Mesenteric fat pad (tissue), 1 donor: ENCODE data around the gene ANKFY1. TPM values are rescaled to one million over a fixed set of nuclear protein-coding genes. Genes with fewer than 3 reads are reported as not detected.
A peak's percentile ranks its signal among the peaks of the same experiment; 100 is the strongest.

Experiments
- DNase-seq: peaks from one replicate; pipeline ENCODE4 v3.0.0-alpha.2; 2020; ENCODE audit warnings: low spot score
- long read RNA-seq: library from polyadenylated mRNA; unstranded; transcript quantifications from one replicate; pipeline ENCODE4 v2.0.0, GENCODE V29; 2020
- total RNA-seq: library from RNA; stranded (reverse); fragmentation: NEBNext Ultra II Directional; extraction: Animal tissue kit (Norgen Biotek cat#: 25700); gene quantifications from one replicate; pipeline ENCODE4 v1.2.1, GENCODE V29; 2021
- donor health status: DM: yes; HTN: yes; CAD: no.

ANKFY1 gene, protein sequence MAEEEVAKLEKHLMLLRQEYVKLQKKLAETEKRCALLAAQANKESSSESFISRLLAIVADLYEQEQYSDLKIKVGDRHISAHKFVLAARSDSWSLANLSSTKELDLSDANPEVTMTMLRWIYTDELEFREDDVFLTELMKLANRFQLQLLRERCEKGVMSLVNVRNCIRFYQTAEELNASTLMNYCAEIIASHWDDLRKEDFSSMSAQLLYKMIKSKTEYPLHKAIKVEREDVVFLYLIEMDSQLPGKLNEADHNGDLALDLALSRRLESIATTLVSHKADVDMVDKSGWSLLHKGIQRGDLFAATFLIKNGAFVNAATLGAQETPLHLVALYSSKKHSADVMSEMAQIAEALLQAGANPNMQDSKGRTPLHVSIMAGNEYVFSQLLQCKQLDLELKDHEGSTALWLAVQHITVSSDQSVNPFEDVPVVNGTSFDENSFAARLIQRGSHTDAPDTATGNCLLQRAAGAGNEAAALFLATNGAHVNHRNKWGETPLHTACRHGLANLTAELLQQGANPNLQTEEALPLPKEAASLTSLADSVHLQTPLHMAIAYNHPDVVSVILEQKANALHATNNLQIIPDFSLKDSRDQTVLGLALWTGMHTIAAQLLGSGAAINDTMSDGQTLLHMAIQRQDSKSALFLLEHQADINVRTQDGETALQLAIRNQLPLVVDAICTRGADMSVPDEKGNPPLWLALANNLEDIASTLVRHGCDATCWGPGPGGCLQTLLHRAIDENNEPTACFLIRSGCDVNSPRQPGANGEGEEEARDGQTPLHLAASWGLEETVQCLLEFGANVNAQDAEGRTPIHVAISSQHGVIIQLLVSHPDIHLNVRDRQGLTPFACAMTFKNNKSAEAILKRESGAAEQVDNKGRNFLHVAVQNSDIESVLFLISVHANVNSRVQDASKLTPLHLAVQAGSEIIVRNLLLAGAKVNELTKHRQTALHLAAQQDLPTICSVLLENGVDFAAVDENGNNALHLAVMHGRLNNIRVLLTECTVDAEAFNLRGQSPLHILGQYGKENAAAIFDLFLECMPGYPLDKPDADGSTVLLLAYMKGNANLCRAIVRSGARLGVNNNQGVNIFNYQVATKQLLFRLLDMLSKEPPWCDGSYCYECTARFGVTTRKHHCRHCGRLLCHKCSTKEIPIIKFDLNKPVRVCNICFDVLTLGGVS
- 51.8 TPM for total RNA-seq
- long read RNA-seq, partial matches to known transcripts, result 2 of 10 reads
- long read RNA-seq, other reads (novel, unspliced or antisense), result 8 of 10 reads

DNA sequence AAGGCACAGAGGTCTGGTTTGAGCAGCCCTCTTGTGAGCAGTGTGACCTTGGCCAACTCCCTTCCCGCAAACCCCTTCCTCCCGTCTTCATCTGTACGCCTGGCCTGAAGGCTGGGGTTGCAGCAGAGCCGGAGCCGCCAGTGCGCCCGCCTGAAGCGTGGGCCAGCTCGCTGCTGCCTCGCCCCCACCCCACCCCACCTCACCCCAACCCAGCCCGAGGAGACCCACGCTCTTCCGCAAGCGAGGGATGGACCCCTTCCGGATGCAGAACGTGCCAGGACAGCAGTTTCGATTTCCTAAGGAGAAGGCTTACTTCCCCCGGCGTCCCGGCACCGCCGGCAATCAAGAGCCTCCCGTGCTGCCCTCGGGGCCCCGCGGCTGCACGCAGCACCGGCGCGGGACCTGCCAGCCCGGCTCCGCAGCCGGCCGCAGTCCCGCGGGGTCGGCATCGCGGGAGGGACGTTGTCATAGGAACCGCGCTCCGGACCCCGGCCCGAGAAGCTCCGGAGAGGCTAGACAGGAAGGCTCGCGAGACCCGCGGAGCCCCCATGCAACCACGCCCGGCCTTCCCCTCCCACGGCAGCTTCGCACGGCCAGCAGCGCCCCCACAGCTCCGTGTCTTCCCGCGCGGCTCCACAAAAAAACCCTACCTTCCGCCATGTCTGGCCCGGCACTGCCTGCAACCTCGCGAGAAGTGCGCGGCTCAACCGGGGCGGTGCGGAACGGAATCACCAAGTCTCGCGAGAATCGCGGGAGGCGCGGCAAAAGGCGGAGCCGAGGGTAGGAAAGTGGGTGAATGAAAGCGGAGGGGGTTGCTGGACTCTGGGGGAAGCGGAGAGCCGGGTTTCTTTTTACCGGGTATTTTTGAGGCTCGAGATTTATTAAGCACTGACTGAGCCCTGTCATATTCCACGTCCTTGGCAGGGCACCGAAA is at the start of gene ANKFY1:
ANKFY1 (minus strand) TSS at position 698 of the 934 bp plus-strand sequence; CDS start at position 660, 38 bp downstream.
- DNase-seq, result peak; percentile 99

DNA sequence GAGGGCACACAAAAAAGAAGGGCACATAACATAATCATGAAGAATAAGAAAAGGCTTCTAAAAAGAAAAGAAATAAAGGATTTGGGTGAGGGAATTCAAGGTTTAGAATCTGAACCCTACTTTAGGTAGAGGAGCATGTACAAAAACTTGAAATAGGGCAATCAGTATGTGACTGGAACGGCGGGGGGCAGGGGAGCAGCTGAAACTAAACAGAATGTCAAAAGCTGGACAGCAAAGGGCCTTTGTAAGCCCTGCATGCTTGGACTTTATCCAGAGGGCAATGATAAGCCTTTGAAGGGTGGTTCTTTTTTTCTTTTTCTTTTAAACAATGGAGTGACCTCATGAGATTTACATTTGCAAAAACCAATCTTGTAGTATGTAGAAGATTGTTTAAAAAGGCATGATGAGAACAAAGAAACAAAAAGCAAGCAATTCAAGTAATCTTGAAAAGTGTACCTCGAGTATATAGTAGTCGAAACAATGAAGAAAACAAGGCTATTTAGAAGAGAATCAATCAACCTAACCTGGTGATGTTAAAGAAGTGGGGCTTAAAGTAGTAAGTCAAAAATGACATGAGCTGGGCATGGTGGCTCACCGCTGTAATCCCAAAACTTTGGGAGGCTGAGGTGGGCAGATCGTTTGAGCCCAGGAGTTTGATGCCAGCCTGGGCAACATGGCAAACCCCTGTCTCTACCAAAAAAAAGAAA is 46.7 kb upstream of the ANKFY1 start:
- no peak for DNase-seq

DNA sequence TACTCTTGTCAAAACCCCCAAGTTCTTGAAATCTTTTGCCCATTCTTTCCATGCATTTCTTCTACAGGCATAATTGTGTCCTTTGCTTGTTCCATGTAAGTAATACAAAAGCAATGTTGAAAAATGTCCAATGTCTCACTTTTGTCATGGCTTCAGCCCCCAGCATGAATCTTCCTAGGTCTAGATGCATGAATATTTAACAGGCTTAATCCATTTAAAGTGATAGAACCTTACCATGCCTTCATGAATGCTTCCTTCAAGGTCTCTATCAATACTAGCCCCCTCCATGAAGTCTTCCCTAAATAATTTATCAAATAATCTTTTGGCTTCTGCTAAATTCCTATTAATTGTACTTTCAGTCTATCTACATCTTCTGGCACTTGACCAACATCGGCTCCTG is 46.1 kb upstream of the ANKFY1 start:
- DNase-seq, result no peak

DNA sequence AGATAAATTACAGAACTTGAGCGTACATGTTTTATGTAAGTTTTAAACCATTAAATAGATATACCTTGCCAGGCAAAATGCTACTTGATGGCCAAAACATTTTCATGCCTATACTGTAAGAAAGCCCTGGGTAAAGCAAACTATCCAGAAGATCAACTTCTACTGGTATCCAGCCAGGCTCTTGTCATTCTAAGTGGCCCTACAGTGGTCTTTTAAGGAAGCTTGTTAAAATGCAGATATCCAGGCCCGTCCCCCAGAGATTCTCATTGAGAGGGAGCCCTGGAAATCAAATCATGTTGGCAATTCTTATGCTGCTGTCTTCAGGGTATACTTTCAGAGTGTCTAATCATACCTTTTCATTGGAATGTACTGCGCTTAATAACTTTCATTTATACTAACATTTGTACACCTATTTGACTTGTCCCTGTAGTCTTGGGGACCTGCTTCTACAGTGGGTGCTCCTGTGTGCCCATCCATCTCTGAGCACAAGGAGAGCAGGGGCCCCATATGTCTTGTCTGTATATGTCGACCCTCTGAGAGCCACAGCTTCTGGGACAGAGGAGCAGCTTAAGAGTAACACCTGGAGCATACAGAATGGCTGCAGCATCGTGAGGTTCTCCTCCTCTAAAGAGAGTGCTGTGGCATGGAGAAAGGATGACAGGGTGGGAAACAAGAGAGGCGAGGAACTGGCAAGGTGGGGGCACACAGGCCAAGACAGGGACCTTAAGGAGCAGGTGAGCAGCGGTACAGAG is 43.6 kb upstream of the ANKFY1 start:
- DNase-seq, result no peak

DNA sequence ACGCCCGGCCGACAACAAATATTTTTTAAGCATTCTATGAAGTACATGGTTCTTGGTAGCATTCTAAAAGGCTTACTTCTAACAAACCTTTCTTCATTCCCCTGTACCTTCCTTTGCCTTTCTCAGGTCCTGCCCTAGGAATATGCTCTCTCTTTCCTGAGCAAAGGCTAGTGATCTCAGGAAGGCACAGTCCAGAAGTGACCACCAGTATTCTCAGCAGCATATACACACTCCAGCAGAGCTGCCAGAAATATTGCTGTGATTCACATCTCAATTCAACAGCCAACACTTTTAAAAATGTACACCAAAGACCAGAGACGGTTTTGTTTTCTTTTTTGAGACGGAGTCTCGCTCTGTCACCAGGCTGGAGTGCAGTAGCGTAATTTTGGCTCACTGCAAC is 41.4 kb upstream of the ANKFY1 start:
- no peak for DNase-seq

DNA sequence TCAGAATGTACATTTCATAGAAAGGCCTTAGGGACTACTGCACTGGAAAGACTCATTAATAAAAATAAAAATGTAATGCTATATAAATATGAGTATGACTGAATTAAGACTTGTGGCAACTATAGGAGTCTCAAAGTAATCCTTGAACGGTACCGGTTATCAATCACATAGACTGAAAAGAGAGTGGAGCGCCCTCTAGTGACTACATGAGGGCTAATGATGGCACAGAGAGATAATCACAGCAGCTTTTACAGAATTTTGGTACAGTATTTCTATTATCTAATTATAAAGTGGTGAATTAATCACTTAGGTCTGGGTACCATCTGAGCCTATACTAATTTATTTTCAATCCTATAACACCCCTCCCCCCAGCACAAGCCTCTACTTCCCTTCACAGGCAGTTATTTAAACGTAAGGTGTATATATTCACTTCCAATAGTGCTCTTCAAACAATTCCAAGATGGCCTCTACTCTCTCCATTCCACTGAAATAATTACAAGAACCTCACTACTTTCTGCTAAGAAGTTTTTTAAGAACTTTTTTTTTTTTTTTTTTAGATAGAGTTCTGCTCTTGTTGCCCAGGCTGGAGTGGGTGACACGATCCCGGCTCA is 40.7 kb upstream of the ANKFY1 start:
- DNase-seq, result no peak

DNA sequence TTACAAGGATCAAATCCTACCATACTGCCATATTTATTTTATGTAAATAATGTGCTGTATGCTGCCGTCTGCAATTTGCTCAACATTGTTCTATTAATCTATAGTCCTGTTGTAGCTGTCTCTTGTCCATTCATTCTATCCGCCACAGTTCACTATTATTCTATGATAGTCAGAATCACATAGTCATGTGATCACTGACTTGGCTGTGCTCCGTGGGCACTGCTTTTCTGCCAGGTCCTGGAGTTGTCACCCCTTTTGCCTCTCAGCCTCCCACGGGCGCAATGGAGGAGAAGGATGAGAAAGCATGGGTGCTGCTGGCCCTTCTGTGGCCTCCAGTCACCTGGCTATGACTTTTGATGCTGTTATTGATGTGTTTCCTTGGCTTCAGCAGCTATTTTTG is 37.3 kb upstream of the ANKFY1 start:
- no peak for DNase-seq

DNA sequence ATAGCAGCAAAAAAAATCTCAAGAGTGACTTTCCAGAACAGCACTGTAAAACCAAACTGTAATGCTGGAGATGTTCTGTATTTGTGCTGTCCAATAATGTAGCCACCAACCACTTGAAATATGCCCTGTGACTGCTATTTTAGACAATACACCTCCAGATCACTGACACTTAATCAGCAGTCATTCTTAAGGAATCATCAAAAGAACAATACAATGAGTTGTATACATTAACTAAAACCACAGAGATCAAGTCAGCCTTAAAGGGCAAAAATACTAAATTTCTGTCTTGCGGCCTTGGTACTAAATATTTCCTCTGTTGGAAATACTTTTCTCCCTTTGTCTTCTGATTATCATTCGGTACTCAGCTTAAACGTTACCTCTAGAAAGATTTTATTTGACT is 33.6 kb upstream of the ANKFY1 start:
- DNase-seq, result no peak

DNA sequence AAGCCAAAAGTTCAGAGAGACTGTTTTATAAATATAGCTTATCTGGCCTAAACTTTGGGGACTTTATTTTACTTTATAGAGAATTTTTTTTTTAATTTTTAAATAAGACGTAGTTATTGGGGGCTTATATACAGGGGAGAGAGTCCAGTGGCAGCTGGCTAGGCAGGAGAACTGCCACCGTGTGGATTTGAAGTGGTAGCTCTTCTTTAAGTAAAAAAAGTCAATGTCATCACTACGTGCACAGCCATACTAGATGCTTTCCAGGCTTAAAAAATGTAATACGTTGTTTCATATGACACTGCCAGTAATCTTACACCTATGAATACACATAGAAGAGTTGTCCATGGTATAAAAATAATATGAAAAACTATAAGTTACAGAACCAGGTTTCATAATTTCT is 31.9 kb upstream of the ANKFY1 start:
- no peak for DNase-seq

DNA sequence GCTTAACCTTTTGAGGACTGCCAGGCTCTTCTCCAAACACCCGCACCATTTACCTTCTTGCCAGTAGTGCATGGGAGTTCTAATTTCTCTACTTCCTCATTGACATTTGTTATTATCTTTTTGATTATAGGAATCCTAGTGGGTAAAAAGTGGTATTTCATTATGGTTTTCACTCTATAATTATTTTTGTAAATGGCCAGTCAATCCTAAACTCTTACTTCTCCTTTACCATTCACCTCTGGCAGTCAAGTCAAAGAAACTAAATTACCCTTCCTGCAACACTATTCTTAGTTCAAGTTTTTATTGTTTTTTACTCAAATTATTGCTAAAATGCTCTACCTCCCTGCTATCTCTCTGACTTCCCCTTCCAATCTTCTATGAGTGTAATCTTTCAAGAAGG is 29.8 kb upstream of the ANKFY1 start:
- no peak for DNase-seq

DNA sequence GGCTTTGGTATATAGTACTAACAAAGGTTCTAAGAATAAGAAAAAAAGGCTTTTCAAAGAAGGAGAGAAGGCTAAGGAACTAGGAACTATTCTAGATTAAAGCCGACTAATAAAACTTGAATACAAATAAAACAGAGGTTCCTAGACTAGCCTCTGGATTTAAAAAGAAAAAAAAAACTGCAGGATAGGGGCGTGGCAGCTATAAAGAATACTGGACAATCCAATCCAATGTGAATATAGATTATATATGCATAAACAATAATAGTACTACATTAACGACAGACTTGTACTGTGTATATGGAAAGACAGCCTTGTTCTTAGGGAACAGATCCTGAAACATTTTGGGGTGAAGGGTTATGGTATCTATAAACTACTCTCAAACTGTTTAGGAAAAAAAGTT is 23.9 kb upstream of the ANKFY1 start:
- no peak for DNase-seq

DNA sequence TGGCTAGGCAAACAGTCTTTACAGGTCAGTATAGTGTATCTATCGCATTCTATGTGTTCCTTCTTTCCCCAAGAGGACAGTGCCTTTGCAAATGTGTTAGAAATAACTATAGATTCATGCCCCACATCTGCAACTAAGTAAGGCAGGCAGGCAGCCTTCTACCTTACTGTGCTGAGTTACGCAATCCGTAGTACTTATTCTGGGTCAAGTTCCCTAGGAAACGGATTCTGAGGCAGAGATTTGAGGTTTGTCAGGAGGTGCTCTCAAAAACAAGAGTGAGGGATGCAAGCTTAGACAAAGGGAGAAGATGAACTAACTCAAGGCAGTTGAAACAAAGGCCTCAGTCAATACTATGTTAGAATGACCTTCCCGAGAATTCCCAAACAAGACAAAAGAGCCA is 12.7 kb upstream of the ANKFY1 start:
- no peak for DNase-seq

DNA sequence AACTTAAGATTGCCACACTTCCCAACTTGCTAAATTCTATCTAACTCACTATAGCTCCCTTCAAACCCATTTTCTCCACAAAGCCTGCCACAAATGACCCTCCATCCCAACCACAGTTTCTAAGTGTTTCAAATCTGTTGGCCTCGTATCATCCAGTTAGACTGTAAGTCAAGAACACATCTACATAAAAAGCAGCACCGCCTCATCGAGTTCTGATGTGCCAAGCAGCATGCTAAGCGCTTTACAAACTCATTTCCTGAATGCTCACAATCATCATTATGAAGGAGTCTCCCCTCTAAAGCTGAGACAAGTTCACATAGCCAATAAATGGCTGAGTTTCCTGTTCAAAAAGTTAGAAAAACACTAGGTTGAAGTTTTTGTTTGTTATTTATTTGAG is 9.2 kb upstream of the ANKFY1 start:
- no peak for DNase-seq

DNA sequence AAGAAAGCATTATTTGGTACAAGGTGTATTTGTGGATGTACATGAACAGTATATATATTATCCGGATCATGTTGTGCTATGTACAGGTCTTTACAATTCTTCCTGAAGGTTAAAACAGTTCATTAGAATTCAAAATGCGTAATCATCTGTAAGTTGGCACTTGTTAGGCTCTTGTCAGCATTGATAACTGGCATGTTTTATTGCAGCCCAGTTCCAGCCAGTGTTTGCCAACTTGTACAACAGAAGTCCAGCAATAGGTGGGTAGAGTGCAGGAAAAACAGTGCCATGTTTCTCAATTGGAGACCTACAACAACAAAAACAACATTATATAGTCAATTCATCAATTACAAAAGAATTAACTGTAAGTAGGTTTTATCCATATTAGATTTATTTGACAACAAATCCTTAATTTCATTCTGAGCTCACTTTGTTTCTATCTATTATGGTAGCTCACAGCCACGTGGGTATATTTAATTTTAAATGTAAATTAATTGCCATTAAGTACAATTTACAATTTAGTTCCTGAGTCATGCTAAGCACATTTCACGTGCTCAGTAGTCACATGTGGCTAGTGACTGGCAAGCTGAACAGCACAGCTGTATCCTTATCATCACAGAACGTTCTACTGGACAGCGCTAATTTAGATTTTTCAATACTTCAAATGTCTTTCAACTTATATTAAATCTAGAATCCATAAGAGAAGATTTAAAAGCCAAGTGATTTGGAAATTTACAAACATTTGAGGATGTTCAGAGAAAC is 8.6 kb upstream of the ANKFY1 start:
- no peak for DNase-seq

DNA sequence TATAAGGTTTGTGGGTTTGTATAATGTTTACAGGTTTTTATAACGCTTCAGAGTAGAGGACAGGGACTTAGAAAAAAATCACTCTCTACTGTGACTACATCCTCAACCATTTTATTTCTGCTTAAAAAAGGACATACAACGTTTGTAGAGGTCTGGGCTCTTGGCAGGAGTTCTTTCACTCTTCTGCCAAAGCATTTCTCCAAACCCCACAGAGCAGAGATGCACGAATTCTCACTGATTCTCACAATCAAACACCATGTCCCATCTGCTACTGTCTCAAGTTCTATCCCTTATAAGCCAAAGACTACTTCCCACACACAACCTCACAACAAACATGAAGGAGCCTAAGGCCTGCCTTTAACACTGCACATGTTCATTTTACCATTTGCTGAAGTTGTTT is 7.0 kb upstream of the ANKFY1 start:
- no peak for DNase-seq

DNA sequence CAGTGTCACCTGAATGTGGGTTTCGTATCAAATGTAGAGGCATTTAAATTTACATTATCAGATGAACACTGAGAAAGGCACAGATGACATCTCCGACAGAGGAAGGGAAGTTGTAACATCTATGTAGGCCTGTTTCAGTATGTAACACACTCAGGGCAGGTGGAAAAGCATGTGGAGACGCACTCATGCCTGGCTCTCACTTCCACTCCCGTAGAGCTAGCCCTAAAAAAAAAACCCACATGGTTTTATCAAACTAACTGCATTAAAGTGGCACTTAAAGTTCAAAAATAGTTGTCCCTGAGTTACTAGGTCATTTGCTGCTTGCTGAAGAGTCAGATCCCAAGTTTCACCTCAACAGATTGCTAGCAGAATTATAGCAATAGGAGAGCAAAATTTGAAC is 6.1 kb upstream of the ANKFY1 start:
- DNase-seq, result no peak

DNA sequence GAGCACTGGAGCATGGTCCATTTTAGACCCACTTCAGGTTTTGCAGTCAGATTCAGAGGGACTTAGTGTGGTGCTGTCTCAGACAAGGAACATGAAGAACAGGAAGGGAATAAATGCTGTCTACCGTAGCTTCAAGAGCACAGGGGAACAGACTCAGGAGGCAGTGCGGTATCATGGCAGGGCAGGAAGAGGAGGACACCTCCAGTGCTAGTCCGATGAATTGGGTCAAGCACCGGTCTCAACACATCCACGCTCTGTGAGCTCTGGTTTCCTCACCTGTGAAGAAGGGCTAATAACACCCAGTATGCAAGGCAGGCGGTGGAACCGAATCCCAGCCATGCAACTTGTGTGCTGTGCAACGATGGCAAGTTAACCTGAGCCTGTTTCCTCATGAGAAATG is 3.6 kb upstream of the ANKFY1 start:
- DNase-seq, result no peak

DNA sequence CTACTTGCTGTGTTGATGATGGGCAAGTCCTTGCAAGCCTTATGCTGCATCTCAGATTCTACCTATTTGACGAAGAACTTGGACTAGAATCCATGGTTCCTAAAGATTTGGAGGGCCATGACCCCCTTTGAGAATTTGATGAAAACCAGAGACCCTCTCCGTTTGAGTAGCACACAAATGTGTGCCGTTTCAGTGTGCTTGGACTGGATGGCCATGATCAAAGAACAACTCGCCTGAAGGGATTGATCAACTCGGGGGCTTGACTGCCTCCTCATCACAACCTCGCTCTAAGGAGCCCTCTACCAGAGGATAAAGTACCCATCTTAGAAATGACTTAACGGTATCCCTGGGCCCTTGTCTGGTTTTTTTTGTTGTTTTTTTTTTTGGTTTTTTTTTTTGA is 2.8 kb upstream of the ANKFY1 start:
- DNase-seq, result no peak
